Breast epithelium (tissue), 3 donors: Measurements from ENCODE around the gene MPP4.

ENCODE experiments used
- CTCF ChIP-seq, 3 donors: fragments of 450-650 bp; IDR thresholded peaks; one replicate each; pipeline ENCODE4 v1.5.1; 2016 to 2017; ENCODE audit warnings: antibody characterized with exemption in 3 of 3, mild to moderate bottlenecking in 3 of 3, moderate library complexity in 3 of 3
- POLR2A ChIP-seq: fragments of 450-650 bp; IDR thresholded peaks from one replicate; pipeline ENCODE4 v1.6.1; 2016; ENCODE audit warnings: antibody characterized with exemption, mild to moderate bottlenecking, moderate library complexity

DNA sequence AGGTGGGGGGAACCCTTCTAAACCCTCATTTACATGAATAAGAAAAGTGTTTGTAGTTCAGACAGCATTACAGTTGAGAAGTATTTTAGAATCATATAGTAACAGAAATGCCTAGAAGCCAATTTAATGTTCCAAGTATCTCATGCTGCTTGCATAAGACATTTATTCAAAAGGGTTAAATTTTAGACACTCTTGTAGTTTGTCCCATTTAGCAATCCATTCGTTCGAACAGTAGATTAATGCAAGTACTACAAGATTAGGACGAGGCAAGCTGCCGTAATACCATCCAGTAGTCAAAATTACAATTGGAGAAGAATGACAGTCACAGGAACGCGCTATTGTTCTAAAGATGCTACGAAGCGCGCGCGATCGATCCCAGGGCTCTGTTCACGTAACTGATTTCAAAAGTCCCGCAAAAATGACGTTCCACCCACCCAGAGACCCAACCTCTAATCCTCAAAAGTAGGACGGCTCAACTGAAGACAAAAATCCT lies 56.3 kb downstream of the MPP4 start:
- TF ChIP-seq CTCF (IDR thresholded peaks at IDR 0.05) (no peak), POLR2A (no peak)
